ENCODE data around the gene TRABD2B.

Gene TRABD2B

DNA sequence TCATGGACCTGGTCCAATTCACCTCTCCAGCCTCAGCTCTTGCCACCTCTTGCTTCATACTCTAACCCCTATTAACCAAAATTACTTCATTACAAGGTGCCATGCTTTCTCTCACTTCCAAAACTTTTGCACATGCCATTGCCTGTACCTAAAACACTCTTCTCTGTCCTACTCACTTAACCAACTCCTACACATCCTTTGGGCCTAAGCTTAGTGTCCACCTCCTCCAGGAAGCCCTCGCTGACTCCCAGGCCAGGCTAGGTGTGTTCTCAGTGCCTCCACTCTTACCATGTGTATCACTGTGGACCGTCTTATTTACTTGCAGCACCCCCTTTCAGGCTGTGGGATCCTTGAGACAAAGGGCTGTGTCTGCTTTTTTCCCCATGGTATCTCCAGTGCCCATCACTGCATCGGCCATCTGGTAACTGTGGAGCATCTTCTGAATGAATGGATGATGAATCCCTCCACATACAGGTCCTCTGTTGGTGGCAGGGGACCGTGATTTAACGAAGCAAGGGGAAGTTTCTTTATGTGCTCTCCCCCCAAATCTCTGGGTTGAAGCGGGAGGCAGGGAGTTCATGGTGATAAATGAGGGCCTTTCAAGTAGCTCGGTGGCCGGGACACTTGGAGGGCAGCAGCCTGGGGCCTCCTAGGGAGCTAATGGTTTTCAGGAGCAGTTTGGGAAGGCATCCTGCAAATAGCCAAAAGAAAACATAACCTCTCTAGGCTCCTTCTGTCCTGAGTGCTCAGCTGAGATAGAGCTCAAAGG, 111.9 kb downstream of the TRABD2B start:
- no peak for DNase-seq (ENCODE audit: low read depth in 2 of 3, low spot score in 2 of 3)

- no peak for DNase-seq (ENCODE audit: low read depth in 2 of 3, low spot score in 2 of 3)
Observed at GRCh38 chr1:47883963-47884362, 113.2 kb downstream of the TRABD2B start.

DNA sequence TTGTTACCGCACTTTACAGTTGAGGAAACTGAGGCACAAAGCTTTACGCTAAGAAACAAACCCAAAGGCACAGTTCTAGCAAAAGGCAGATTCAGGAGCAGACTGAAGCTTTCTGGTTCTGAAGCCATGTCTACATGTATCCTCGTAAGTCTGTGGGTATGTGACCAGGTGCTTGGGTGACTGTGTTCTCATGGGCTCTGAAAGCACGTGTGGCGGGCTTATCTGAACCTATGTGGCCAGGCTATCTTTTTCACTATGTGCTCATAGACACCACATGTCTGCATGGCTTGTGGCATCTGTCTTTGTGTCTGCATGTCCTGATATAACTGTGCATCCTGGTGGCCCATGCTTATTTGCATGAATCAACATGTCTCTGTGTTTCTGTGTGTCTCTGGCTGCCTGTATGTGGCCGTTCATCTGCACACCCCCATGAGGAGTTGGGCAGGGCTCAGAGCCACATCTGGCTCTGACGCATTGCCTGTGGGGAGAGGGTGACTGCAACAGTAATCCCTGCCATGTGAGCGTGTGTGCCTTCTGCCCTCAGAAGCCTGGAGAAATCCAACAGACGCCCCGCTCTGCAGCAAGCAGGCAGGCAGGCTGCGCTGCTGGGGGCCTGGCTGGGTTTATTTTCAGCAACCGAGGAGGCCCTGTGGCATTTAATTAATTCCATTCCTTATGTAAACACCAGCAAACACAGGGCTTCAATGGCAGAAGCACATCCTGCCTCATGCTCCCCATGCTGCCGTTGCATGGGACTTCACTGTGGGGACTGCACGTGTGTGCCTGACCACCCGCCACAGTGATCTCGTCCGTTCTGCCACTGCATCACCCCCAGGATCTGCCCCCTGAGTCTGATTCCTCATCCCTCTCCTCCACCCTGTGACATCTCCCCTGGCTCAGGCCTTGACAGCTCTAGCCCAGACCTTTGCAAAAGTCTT, 115.4 kb downstream of the TRABD2B start:
- DNase-seq (ENCODE audit: low read depth in 2 of 3, low spot score in 2 of 3) = no peak

DNA sequence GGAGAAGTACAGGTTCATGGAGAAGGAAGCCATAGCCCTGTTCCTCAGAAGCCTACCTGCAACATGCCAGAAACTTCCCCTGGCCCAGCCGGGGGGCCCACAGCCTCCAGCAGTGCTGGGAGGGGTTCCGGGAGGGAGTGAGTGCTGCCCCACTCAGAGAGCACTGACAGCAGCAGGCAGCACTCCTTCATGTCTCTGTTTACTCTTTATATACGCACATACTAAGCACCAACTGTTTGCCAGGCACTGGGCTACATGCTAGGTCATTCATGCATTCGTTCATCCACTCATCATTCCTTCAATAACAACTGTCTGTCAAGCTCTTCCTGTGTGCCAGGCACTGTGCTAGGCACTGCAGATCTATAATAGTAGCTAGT, 120.6 kb downstream of the TRABD2B start:
- no peak for DNase-seq (ENCODE audit: low read depth in 2 of 3, low spot score in 2 of 3)

GRCh38 chr1:47875831-47876586, 121.2 kb downstream of the TRABD2B start:
- no peak for DNase-seq (ENCODE audit: low read depth in 2 of 3, low spot score in 2 of 3)

GRCh38 chr1:47875036-47875435, 122.1 kb downstream of the TRABD2B start:
- DNase-seq (ENCODE audit: low read depth in 2 of 3, low spot score in 2 of 3) = no peak

GRCh38 chr1:47873337-47873736, 123.8 kb downstream of the TRABD2B start:
- no peak for DNase-seq (ENCODE audit: low read depth in 2 of 3, low spot score in 2 of 3)

GRCh38 chr1:47872886-47873285, 124.3 kb downstream of the TRABD2B start:
- no peak for DNase-seq (ENCODE audit: low read depth in 2 of 3, low spot score in 2 of 3)

GRCh38 chr1:47871799-47872353, 125.3 kb downstream of the TRABD2B start:
- no peak for DNase-seq (ENCODE audit: low read depth in 2 of 3, low spot score in 2 of 3)

- no peak for DNase-seq (ENCODE audit: low read depth in 2 of 3, low spot score in 2 of 3)
Observed at GRCh38 chr1:47870946-47871676, 126.1 kb downstream of the TRABD2B start.

DNA sequence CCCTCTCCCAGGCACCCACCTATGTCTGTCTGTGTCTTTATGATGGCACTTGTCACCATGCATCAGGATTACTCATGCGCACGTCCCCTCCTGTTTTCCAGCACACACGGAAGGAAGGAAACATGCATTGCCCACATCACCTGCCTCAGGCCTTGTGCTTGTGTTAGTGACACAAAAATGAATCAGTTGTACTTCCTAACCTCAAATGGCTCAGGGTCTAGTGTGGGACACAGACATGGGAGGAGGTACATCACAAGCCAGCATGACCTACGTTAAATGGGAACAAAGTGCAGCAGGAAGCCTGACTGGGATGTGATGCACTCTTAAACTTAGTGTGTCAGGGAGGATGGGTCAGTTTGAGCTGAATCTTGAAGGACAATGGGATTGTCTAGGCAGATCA, 126.7 kb downstream of the TRABD2B start:
- DNase-seq (ENCODE audit: low read depth in 2 of 3, low spot score in 2 of 3) = no peak

DNA sequence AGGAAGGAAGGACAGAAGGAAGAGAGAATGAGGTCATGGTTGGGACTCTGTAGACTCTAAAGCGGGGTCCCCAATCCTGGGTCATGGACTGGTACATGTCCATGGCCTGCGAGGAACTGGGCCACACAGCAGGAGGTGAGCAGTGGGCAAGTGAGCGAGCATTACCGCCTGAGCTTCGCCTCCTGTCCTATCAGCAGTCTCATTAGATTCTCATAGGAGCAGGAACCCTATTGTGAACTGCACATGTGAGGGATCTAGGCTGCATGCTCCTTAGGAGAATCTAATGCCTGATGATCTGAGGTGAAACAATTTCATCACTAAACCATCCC, 128.9 kb downstream of the TRABD2B start:
- DNase-seq (ENCODE audit: low read depth in 2 of 3, low spot score in 2 of 3) = no peak

- no peak for DNase-seq (ENCODE audit: low read depth in 2 of 3, low spot score in 2 of 3)
Observed at GRCh38 chr1:47867438-47868347, 129.5 kb downstream of the TRABD2B start.

GRCh38 chr1:47866601-47867437, 130.4 kb downstream of the TRABD2B start:
- no peak for DNase-seq (ENCODE audit: low read depth in 2 of 3, low spot score in 2 of 3)

GRCh38 chr1:47865881-47866535, 131.2 kb downstream of the TRABD2B start:
- no peak for DNase-seq (ENCODE audit: low read depth in 2 of 3, low spot score in 2 of 3)

- DNase-seq (ENCODE audit: low read depth in 2 of 3, low spot score in 2 of 3) = no peak
Observed at GRCh38 chr1:47859092-47859743, 138.0 kb downstream of the TRABD2B start.

GRCh38 chr1:47856996-47857395, 140.2 kb downstream of the TRABD2B start:
- no peak for DNase-seq (ENCODE audit: low read depth in 2 of 3, low spot score in 2 of 3)

GRCh38 chr1:47855230-47855629, 142.0 kb downstream of the TRABD2B start:
- DNase-seq (ENCODE audit: low read depth in 2 of 3, low spot score in 2 of 3) = no peak
